GM21390 (cell line): ENCODE data around the gene FRMD3.
A peak's percentile ranks its signal among the peaks of the same experiment; 100 is the strongest.

Source experiments
- ATAC-seq: cut with Tn5 transposase; IDR thresholded peaks from one replicate; pipeline ENCODE4 v1.9.1; 2021; ENCODE audit not compliant: unreplicated experiment

Gene FRMD3

GRCh38 chr9:83342731-83343130 is 195.5 kb downstream of the FRMD3 start:
- no peak for ATAC-seq

- ATAC-seq: no peak
Observed at GRCh38 chr9:83342006-83342405, 196.2 kb downstream of the FRMD3 start.

- ATAC-seq: no peak
Observed at GRCh38 chr9:83340451-83340850, 197.8 kb downstream of the FRMD3 start.

- ATAC-seq: no peak
Observed at GRCh38 chr9:83339435-83339834, 198.8 kb downstream of the FRMD3 start.

GRCh38 chr9:83336706-83337105 is 201.5 kb downstream of the FRMD3 start:
- no peak for ATAC-seq

- peak; percentile 82 for ATAC-seq
Observed at GRCh38 chr9:83334320-83334719, 203.9 kb downstream of the FRMD3 start.

- no peak for ATAC-seq
Observed at GRCh38 chr9:83330207-83331196, 207.7 kb downstream of the FRMD3 start.

GRCh38 chr9:83327750-83328622 is 210.2 kb downstream of the FRMD3 start:
- ATAC-seq: no peak

- ATAC-seq: no peak
Observed at GRCh38 chr9:83327323-83327722, 210.9 kb downstream of the FRMD3 start.

- no peak for ATAC-seq
Observed at GRCh38 chr9:83323148-83323547, 215.1 kb downstream of the FRMD3 start.

GRCh38 chr9:83322438-83322837 is 215.8 kb downstream of the FRMD3 start:
- no peak for ATAC-seq

- no peak for ATAC-seq
Observed at GRCh38 chr9:83317244-83317643, 221.0 kb downstream of the FRMD3 start.

- no peak for ATAC-seq
Observed at GRCh38 chr9:83315649-83316048, 222.6 kb downstream of the FRMD3 start.

- ATAC-seq: no peak
Observed at GRCh38 chr9:83313781-83314180, 224.4 kb downstream of the FRMD3 start.

GRCh38 chr9:83312537-83312936 is 225.7 kb downstream of the FRMD3 start:
- no peak for ATAC-seq

GRCh38 chr9:83307066-83307724 is 231.0 kb downstream of the FRMD3 start:
- no peak for ATAC-seq

GRCh38 chr9:83304686-83305085 is 233.5 kb downstream of the FRMD3 start:
- no peak for ATAC-seq

GRCh38 chr9:83299571-83299970 is 238.6 kb downstream of the FRMD3 start:
- ATAC-seq: no peak

- no peak for ATAC-seq
Observed at GRCh38 chr9:83299094-83299493, 239.1 kb downstream of the FRMD3 start.

GRCh38 chr9:83296123-83296522 is 242.1 kb downstream of the FRMD3 start:
- peak; percentile 78 for ATAC-seq

- no peak for ATAC-seq
Observed at GRCh38 chr9:83294816-83295215, 243.4 kb downstream of the FRMD3 start.
